ENCODE measurements around the gene VANGL1.

Gene VANGL1

DNA sequence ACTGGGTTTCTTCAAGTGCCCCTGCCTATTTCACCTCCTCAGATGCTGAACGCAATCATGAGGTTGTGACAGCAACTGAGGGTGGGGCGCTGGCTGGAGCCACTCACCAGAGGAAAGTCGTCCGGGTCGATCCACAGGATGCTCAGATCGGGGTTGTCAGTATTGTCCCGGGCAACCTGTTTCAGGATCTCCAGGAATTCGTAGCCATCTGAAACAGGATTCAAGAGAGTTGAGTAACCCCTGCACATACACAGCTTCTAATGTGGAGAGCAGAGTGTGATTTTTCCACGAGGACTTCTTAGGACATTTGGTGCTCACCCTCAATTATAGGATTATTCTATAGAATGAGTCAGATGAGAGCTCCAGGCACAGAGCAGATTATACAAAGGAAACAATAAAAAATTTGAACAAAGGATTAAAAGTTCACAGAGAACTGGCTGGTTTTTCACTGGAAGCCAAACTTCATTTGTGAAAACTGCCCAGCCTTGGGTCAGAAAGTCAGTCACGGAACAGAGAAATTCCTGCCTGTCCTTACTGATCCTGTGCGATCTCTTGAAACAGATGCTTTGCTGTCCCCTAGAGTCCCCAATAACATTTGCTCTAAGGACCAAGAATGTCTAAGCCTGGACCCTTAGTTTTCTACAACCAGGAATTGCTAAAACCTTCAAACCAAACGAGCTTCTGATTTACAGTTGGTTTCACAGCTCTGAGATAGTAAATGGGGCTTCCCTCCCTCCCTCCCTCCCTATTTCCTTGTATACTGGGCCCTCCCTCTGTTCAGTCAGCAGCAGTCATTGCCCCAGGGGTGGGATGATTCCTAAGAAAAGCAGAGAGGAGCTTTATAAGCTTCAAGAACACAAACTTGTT lies 63.5 kb downstream of the VANGL1 start:
- no peak for DNase-seq (ENCODE audit: low read depth)

DNA sequence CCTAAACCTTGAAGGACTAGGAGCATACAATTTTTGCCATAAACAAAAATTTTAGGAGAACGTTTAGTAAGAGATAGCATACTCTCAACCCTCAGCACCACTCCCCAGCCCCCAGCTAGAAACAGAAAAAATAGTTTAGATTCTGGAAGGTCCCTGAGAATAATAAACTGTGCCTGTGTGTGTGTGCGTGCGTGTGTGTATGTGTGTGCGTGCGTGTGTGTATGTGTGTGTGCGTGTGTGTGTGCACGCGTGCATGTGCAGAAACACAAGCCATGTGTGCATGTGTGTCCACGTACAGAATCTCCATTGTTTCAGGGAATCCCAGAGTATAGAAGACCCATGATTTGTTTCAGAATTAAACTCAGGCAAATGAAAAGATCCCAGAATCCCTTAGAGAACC lies 64.2 kb downstream of the VANGL1 start:
- no peak for DNase-seq (ENCODE audit: low read depth)

DNA sequence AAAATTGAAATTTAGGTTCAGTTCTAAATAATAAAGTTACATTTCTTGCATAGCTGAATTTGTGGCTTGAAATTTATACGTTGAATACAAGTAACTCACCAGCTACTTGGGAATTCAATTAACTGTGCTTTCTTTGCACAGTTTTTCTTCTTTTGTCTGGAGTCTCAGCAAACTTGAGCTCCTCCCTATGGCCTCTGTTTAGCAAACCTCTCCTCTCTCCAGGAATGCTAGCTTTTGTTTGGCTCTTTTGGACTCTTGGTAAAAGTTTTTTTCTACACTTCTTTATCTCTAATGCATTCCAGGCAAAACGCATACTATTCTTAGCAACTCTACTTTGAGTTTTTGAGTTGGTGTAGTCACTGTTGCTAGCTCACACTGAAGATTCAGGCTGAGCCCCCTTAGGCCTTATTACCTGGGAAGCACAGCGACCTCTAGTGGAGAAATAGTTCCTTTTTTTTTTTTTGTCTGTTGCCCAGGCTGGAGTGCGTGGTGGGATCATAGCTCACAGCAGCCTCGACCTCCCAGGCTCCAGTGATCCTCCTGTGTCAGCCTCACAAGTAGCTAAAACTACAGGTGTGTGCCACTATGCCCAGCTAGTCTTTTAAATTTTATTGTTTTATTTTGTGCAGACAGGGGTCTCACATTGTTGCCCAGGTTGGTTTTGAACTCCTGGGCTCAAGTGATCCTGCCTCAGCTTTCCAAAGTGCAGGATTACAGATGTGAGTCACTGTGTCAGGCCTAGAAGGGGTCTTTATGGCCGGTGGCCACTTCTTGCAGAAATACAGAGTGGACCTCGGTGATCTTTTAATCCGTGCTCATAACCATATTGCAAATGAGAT lies 65.0 kb downstream of the VANGL1 start:
- DNase-seq (ENCODE audit: low read depth): no peak

DNA sequence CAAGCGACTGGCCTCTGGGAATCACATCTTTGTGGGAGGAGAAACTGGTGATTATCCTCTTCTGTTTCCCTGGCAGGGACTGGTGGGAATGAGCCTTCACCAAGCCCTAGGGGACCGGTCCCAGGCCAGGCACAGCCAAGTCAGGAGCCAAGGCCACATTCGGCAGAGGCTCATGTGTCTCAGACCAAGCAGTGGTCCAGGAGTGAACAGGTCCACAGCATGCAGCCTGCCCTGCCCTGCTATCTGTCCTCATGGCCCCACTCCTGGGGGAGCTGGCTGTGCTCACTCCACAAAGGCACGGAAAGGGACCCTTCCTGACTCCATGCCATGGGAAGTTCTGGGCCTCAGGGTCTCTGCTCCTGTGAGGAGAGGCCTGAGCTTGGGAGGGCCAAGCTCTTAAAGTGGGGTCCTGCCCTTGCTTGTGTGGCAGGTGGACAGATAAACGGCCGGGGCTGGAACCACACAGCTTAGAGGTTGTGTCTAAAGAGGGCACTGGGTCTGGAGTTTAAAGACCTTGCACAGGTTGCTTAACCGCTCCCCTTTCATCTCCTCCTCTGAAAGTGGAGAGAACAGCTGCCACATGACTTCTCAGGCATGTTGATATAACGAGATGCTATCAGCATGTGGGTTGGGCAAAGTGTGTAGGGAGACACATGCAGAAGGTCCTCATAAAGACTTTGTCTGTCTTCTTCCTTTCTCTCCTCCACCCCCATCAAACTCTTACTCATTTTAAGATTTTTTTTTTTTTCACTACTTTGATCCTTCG lies 69.3 kb downstream of the VANGL1 start:
- no peak for DNase-seq (ENCODE audit: low read depth)

DNA sequence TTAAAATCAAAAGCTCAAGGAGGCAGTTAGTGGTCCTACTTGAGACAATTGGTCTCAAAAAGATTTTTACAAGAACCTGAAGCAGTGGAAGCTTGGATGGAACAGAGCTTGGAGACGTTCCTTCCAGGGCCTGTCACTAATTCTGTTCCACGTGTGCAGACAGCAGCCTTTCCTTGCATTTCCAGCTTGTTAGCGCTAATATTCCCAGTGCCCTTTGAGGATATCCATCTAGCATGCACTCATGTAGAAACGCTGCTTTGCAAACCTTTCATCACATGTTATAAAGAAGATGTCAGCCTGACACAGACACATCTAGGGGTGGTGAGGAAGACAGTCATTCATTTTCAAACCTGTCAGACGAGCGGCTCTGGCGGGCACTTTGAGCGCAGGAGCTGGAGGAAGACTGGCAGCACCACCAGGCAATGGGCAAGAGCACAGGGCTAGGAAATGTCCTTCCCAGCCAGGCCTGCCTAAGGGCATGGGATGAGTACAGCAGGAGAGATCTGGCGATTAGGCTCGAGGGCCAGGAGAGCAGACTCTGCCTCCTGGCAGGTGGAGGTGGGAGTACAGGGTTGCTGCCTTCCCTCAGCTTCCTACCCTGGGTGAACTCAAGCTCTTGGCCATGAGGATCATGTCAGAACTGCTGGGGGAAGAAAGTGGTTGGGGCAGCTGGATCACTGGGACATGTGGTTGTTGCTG lies 71.3 kb downstream of the VANGL1 start:
- no peak for DNase-seq (ENCODE audit: low read depth)

DNA sequence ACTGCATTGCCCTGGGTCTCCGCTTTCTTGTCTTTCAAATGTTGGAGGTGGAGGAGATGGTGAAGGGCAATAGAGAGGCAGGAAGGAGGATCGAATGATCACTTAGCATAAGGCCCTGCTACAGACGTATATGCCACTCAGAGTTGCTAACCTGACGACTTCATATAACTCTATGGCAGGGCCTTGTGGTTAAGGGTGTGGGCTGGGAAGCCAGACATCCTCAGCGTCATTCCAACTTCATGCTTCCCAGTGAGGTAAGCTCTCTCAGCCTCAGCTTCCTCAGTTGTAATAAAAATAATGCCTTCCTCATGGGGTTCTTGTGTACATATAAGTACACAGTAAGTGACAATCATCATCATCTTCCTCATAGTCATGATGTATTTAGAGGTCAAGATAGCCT lies 72.1 kb downstream of the VANGL1 start:
- DNase-seq (ENCODE audit: low read depth): no peak

DNA sequence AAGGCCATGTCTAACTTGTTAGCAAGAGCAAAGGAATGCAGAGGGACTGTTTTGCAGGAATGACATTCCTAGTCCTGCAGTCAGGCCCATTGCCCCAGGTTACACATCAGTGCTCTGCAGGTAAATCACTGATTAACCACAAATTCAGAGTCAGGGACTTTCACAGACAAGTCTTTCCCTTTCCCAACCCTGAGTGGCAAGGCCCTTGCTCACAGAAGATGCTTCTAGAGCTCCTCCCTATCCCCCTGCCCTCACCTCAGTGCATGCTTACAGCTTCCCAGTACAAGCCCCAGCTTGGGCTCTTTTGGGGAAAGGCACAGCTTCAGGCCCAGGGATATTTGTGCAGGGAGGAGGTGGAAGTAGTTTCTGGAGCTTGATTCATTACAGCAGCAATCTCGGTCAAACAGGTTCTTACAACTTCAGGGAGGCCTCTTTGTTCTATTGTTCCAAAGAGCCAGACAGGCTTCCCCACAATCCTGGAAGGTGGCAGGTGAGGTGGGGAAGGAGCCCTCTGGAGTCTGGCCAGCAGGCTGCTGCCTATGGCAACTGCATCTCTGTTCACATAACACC lies 72.9 kb downstream of the VANGL1 start:
- no peak for DNase-seq (ENCODE audit: low read depth)

DNA sequence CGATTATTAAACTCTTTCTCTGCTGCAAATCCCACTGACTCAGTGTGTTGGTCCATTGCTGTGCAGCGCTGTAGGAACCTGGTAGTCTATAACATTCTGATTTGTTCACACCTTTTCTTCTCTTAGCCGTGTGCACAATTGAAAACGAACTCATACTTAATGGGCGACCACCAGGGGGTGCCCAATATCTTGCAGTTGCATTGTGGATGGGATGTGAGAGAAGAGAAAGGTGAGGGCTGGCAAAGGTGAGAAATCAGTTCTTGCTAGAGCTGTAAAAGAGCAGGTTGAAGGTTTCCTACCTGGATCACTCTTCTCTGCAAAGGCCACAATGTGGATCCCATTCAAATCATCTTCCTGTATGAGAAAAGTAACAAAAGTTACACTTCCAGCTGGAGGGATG lies 75.8 kb downstream of the VANGL1 start:
- DNase-seq (ENCODE audit: low read depth): no peak

DNA sequence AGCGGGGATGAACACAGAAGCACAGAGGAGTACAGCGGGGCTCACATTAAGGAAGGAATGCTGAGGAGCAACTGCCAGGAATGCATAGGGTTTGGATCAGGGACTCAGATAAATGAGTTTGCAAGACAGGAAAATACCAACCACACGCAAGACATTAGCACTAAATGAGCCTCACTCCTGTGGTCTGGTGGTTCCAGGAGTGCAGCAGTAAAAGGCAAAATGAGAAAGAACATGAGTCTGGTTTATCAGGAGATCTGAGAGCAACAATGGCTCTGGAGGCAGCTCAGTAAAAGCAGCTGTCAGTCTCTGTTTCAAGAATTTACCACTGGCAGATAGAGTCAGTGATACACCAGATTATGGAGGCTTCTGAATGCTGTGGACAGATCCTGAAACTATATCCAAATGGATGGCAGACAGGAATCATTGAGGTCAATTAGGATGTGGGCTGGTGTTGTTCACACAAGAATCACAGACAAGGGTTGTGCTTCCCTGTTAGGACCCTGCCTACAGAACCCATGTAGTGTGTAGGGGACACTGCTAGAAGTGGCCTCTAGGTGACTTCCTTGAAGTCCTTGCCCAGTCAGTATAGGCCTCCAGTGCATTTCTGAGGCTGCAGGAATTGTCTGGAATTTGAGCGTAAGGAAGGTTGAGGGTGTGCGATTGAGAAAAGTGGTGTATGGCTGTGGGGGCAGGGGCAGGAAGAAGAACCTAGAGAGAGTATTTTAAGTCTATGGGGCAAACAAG lies 76.4 kb downstream of the VANGL1 start:
- DNase-seq (ENCODE audit: low read depth): no peak

DNA sequence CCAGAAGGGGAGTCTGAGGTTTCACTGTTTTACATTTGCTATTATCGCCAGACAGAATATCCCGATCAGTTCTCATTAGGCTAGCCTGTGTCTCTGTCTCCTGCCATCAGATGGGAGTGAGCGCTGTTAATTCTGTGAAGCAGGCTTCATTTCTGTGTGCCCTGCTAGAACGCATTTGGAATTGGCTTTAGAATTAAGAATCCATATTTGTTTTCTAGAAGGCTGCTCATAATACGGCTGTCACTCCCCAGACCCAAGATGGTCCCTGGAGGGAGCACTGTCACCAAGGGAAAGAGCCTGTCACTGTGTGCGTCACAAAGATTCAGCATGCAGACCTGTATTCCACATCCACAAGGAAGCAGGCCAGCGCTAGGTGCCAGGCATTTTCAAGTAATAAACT lies 77.5 kb downstream of the VANGL1 start:
- no peak for DNase-seq (ENCODE audit: low read depth)

DNA sequence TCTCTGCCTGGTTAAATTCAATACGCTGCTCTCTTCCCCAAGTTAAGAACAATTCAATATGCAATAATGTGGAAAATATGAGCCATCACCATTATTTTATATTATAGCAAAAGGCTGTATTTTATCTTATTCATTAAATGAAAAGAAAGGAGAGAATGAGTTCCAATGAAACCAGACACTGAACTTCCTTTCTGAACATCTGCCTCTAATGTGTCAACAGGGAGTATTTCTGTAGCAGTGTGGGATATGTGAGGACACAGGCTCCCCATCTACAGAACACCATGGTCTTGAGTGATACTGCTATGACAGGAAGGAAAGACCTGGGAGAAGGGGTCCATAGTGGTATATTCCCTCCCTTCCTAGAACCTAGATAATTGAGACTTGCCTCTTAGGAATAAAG lies 80.5 kb downstream of the VANGL1 start:
- no peak for DNase-seq (ENCODE audit: low read depth)

DNA sequence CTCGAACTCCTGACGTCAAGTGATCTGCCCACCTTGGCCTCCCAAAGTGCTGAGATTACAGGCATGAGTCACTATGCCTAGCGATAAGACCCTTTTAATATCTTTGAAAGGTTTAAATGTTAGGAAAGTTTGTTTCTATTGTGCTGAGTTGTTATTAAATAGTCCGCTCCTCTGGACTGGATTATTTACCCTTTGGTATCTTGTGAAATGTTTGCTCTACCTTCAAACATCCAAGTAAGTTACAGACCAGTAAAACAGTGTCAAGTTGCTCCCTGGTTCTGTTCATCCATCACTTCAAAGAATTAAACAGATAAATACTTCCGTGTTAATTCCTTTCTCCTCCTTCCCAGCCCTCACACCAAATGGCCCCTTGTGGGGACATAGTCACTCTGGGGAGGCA lies 82.0 kb downstream of the VANGL1 start:
- no peak for DNase-seq (ENCODE audit: low read depth)

DNA sequence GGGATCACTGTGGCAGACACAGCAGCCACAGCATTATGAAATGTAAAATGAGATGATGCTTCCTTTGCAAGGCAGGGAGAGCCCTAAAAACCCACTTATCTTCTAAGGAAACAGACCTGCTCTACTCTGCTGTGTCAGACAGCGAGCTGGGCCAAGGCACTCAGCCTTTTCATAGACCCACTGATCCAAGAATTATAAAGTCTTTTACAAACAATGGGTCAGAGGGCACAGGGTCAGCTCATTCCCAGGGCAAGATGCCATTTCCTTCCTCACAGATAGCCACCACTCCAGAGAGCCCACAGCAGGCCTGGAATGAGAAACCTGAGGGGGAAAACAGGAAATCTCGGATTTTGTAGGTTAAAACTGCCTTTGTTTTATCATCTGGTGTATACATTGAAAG lies 83.8 kb downstream of the VANGL1 start:
- no peak for DNase-seq (ENCODE audit: low read depth)

DNA sequence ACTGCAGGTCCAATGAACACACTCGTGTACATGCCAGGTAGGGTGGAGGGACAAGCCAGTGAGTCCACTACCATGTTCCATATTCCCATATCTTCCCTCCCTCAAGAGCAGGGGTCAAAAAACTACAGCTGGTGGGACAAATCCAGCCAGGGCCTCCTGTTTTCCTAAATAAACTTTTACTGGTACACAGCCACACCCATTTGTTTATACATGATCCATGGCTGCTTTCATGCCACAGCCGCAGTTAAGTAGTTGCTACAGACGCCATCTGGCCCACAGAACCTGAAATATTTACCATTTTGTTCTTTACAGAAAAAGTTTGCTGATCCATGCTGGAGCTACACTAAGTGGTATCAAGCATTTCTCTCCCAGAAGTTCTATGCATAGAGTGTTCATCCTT lies 84.4 kb downstream of the VANGL1 start:
- DNase-seq (ENCODE audit: low read depth): no peak

DNA sequence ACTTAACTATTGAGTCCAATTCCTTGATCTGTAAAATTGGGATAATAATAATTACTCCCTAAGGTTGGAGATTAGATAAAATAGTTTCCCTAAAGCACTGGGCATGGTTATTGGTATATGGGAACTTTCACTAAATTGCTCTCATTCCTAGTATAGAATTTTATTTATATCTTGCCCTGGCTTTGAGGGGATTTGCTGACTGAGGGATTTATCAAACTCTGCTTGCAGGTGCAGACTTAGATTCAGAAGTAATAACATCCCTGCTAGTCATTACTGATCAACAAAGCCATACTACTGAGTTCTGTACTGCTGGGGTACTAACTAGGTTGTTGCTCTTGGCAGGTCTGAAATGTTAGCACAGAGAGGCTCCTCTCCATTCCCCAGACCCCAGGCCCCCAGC lies 84.8 kb downstream of the VANGL1 start:
- no peak for DNase-seq (ENCODE audit: low read depth)

DNA sequence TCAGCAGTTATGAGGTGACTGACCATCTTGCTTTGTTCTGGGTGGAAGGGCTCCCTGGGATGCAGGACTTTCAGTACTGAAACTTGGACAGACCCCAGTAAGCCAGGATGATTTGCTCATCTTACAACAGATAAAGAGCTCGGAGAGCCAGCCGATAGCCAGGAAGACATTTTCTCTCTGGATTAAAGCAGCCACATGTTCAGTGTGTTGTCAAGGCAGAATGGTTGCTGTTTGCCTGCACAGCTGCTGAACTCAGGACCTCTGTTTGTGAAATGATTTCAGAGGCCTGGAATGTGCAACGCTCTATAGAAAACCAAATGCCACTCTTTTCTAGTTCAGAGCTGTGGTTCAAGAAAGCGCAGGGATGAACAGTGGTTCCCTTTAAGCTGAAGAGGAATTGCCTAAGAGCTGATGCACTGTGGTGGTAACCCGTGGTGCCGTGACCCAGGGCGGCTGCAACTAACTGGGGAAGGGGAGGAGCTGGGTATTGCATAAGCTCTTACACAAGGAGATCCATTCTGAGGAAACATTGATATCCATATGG lies 86.0 kb downstream of the VANGL1 start:
- no peak for DNase-seq (ENCODE audit: low read depth)

DNA sequence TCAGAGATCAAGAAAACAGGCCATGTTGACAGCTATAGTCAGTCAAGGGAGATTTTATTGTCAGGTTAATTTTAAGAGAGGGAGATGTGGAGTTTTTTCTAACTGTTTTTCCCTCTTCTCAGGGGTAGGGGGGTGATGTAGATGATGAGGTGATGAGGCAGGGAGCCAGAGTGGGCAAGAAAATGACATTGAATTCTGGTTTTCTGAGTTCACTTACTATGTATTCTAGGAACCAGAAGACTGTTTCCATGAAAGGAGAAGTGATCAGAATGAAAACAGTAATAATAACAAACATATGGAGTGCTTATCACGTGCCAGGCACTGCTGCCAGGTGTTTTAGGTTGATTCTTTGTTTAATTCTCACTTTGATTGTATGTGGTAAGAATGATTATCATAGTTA lies 86.6 kb downstream of the VANGL1 start:
- no peak for DNase-seq (ENCODE audit: low read depth)

DNA sequence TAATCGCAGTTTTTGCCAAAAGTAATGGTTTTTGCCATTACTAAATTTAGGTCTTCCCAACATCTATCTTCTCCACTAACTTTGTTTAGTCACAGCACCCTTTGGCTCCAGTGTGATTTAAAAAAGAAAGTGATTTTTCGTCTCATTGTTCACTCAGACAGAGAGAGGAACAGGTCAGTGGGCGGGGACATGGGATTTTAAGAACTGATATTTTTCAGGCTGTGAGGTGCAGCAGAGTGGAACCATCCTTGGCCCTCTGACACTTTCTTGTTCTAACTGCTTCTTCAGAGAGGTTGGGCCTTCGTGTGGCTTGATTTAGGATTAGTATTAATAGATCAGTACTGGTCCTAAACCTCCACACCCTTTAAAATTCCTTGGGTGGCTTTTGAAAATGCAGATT lies 88.0 kb downstream of the VANGL1 start:
- DNase-seq (ENCODE audit: low read depth): no peak

DNA sequence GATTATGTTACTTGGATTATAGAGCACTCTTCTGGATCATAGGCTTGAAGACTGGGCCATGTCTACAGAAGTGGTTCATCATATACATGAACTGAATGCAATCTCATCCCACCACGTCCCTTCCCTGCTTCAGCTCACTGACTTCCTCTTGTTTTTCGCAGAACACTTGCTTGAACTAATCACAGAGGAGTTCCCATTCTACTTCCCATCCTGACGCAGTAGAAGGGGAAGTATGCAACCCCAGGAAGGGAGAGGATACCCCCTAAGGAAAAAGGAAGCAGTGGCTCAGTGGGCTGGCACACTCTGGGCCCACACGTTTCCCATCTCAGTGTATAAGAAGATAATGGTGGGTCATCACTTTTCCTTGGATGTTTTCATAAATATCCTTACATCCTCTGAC lies 90.5 kb downstream of the VANGL1 start:
- no peak for DNase-seq (ENCODE audit: low read depth)

DNA sequence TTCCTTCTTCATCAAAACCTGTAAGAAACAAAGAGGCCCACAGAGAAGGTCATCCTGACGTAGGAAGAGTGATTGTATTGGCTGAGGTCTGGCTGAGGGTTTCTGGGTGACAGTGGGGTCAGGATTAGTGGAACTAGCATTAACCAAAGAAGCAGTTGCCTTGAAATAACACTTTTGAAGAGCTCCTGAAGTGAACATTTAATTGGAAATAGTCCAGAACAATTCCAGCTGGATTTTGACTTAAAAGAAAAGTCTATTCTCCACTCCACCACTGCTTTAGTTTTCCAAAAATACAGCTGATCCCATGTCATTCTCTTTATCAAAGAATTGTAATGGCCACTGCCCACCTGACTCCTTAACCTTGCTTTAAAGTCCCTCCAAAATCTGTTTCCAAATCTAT lies 99.0 kb downstream of the VANGL1 start:
- no peak for DNase-seq (ENCODE audit: low read depth)
